ENCODE data around the gene GABPB2. TPM values are rescaled to one million over a fixed set of nuclear protein-coding genes. Genes with fewer than 3 reads are reported as not detected.

The GABPB2 gene
- total RNA-seq, 1 donor from 2014 or later = 12.4 TPM

- no peak for TF ChIP-seq CTCF (IDR thresholded peaks at IDR 0.05; ENCODE audit: unreplicated experiment)
- Mint-ChIP-seq H3K27ac (no peak overlapping the region), H3K9me3 (ENCODE audit: low read depth) (no peaks in the 10 kb centered on the region), H3K4me3 (ENCODE audit: low read depth) (no peak overlapping the region), H3K36me3 (ENCODE audit: insufficient read depth) (peaks cover 4% of the 10 kb centered on the region), H3K27me3 (no peaks in the 10 kb centered on the region), H3K4me1 (ENCODE audit: low read depth) (peaks cover 4% of the 10 kb centered on the region)
- DNase-seq (ENCODE audit: low spot score, unreplicated experiment) = no peak
Measured at GRCh38 chr1:151104630-151105029, 34.1 kb downstream of the GABPB2 start.

- no peak overlapping the region for H3K4me3 Mint-ChIP-seq (ENCODE audit: low read depth)
- no peaks in the 10 kb centered on the region for H3K27me3 Mint-ChIP-seq
- H3K36me3 Mint-ChIP-seq (ENCODE audit: insufficient read depth) = peaks cover 6% of the 10 kb centered on the region
- no peak for TF ChIP-seq CTCF (IDR thresholded peaks at IDR 0.05; ENCODE audit: unreplicated experiment)
- peaks cover 4% of the 10 kb centered on the region for H3K4me1 Mint-ChIP-seq (ENCODE audit: low read depth)
- no peak overlapping the region for H3K27ac Mint-ChIP-seq
- DNase-seq (ENCODE audit: low spot score, unreplicated experiment) = no peak
- no peaks in the 10 kb centered on the region for H3K9me3 Mint-ChIP-seq (ENCODE audit: low read depth)
Measured at GRCh38 chr1:151106894-151107293, 36.3 kb downstream of the GABPB2 start.

GRCh38 chr1:151108331-151108730 is 37.8 kb downstream of the GABPB2 start:
- no peak for TF ChIP-seq CTCF (IDR thresholded peaks at IDR 0.05; ENCODE audit: unreplicated experiment)
- Mint-ChIP-seq H3K9me3 (ENCODE audit: low read depth) (no peaks in the 10 kb centered on the region), H3K27me3 (no peaks in the 10 kb centered on the region), H3K27ac (no peak overlapping the region), H3K4me3 (ENCODE audit: low read depth) (no peak overlapping the region), H3K4me1 (ENCODE audit: low read depth) (peaks cover 4% of the 10 kb centered on the region), H3K36me3 (ENCODE audit: insufficient read depth) (peaks cover 6% of the 10 kb centered on the region)
- no peak for DNase-seq (ENCODE audit: low spot score, unreplicated experiment)

GRCh38 chr1:151113877-151114276 is 43.3 kb downstream of the GABPB2 start:
- H3K9me3 Mint-ChIP-seq (ENCODE audit: low read depth) = no peaks in the 10 kb centered on the region
- no peak for DNase-seq (ENCODE audit: low spot score, unreplicated experiment)
- H3K27me3 Mint-ChIP-seq = no peaks in the 10 kb centered on the region
- H3K36me3 Mint-ChIP-seq (ENCODE audit: insufficient read depth) = peaks cover 6% of the 10 kb centered on the region
- no peaks in the 10 kb centered on the region for H3K4me1 Mint-ChIP-seq (ENCODE audit: low read depth)
- no peak for TF ChIP-seq CTCF (IDR thresholded peaks at IDR 0.05; ENCODE audit: unreplicated experiment)
- H3K27ac Mint-ChIP-seq = no peak overlapping the region
- H3K4me3 Mint-ChIP-seq (ENCODE audit: low read depth) = no peak overlapping the region

GRCh38 chr1:151124763-151125403 is 54.3 kb downstream of the GABPB2 start:
- no peak for DNase-seq (ENCODE audit: low spot score, unreplicated experiment)
- no peak overlapping the region for H3K4me3 Mint-ChIP-seq (ENCODE audit: low read depth)
- no peak overlapping the region for H3K27ac Mint-ChIP-seq
- H3K36me3 Mint-ChIP-seq (ENCODE audit: insufficient read depth) = peaks cover 2% of the 10 kb centered on the region
- no peaks in the 10 kb centered on the region for H3K9me3 Mint-ChIP-seq (ENCODE audit: low read depth)
- H3K4me1 Mint-ChIP-seq (ENCODE audit: low read depth) = peaks cover 5% of the 10 kb centered on the region
- TF ChIP-seq CTCF (IDR thresholded peaks at IDR 0.05; ENCODE audit: unreplicated experiment) = no peak
- no peaks in the 10 kb centered on the region for H3K27me3 Mint-ChIP-seq
